H1 (cell line): ENCODE data around the gene MYO1D. TPM values are rescaled to one million over a fixed set of nuclear protein-coding genes. Genes with fewer than 3 reads are reported as not detected.
A peak's percentile ranks its signal among the peaks of the same experiment; 100 is the strongest.

ENCODE experiments used
- CTCF ChIA-PET: fragments of 300-600 bp; sonication (Branson Sonifier 250); formaldehyde crosslinking; loops from one replicate; lab custom pipeline; 2021; ENCODE audit not compliant: partially characterized antibody; lab: Charles Lee
- POLR2A ChIA-PET: fragments of 300-600 bp; sonication (Branson Sonifier 250); formaldehyde crosslinking; loops from one replicate; lab custom pipeline; 2021; ENCODE audit warnings: inconsistent platforms; ENCODE audit not compliant: partially characterized antibody; lab: Charles Lee
- DNase-seq, 2 experiments: peaks; one replicate each; pipeline versions ENCODE4 v3.0.0 to v3.0.0-alpha.2; 2010 to 2022; ENCODE audit warnings: low spot score in 2 of 2, low read depth in 1 of 2, mixed read lengths in 1 of 2
- FAIRE-seq: peaks from 2 replicates; lab custom pipeline; 2011; peaks lifted over from hg19 to GRCh38; lab: Jason Lieb, UNC
- H2AFZ ChIP-seq: 2 replicates; pipeline ENCODE4 v1.8.1; 2012; ENCODE audit warnings: low read length, inconsistent platforms
- H2AK5ac ChIP-seq: 2 replicates; pipeline ENCODE4 v1.6.1; 2013; ENCODE audit warnings: low read depth, low read length
- H2BK120ac ChIP-seq: replicated peaks from 2 replicates; pipeline ENCODE3; 2013; ENCODE audit warnings: low read depth, low read length, inconsistent platforms
- H2BK12ac ChIP-seq: 2 replicates; pipeline ENCODE4 v1.6.1; 2013; ENCODE audit warnings: low read depth, low read length
- H2BK15ac ChIP-seq: 2 replicates; pipeline ENCODE4 v1.6.1; 2013; ENCODE audit warnings: low read length
- H2BK20ac ChIP-seq: 2 replicates; pipeline ENCODE4 v1.6.1; 2013; ENCODE audit warnings: low read length
- H2BK5ac ChIP-seq: 2 replicates; pipeline ENCODE4 v1.6.1; 2013; ENCODE audit warnings: low read depth, low read length
- H3K14ac ChIP-seq: 2 replicates; pipeline ENCODE4 v1.6.1; 2013; ENCODE audit warnings: inconsistent platforms; ENCODE audit not compliant: insufficient read length
- H3K18ac ChIP-seq: 2 replicates; pipeline ENCODE4 v1.6.1; 2013; ENCODE audit warnings: low read length; ENCODE audit errors: extremely low read depth
- H3K23ac ChIP-seq: 2 replicates; pipeline ENCODE4 v1.6.1; 2013; ENCODE audit warnings: inconsistent platforms; ENCODE audit not compliant: insufficient read length
- H3K23me2 ChIP-seq: 2 replicates; pipeline ENCODE4 v1.6.1; 2013; ENCODE audit warnings: low read depth, low read length
- H3K27ac ChIP-seq: 2 replicates; pipeline ENCODE4 v1.6.1; 2011; ENCODE audit warnings: low read depth, low read length, inconsistent platforms
- H3K27me3 ChIP-seq, 4 experiments: replicated peaks in 1 of 4; 1 replicate in 1 of 4; 2 replicates in 3 of 4; pipeline versions ENCODE4 v1.6.1 to v1.8.1; 2011 to 2013; ENCODE audit warnings: low read length in 3 of 4, mild to moderate bottlenecking in 3 of 4, inconsistent platforms in 2 of 4, mixed read lengths in 2 of 4, moderate library complexity in 1 of 4; ENCODE audit not compliant: control insufficient read depth in 3 of 4, insufficient read depth in 3 of 4; ENCODE audit errors: extremely low read depth in 1 of 4
- H3K36me3 ChIP-seq, 4 experiments: 2 replicates each; pipeline versions ENCODE4 v1.6.1 to v1.8.1; 2011 to 2013; ENCODE audit warnings: mild to moderate bottlenecking in 4 of 4, low read length in 3 of 4, moderate library complexity in 2 of 4, control low read depth in 1 of 4, inconsistent platforms in 1 of 4; ENCODE audit not compliant: insufficient read depth in 4 of 4, control insufficient read depth in 2 of 4
- H3K4ac ChIP-seq: replicated peaks from 2 replicates; pipeline ENCODE3; 2013; ENCODE audit warnings: low read length, low read depth, mixed read lengths, inconsistent platforms; ENCODE audit not compliant: insufficient read length
- H3K4me1 ChIP-seq, 4 experiments: replicated peaks in 1 of 4; 1 replicate in 1 of 4; 2 replicates in 3 of 4; pipeline versions ENCODE4 v1.6.1 to v1.8.1; 2011 to 2013; ENCODE audit warnings: low read length in 3 of 4, inconsistent platforms in 2 of 4, mixed read lengths in 1 of 4; ENCODE audit not compliant: insufficient read depth in 4 of 4, control insufficient read depth in 3 of 4
- H3K4me2 ChIP-seq, 2 experiments: 2 replicates each; pipeline versions ENCODE4 v1.6.1 to v1.8.1; 2011 to 2013; ENCODE audit warnings: low read depth in 2 of 2, low read length in 2 of 2, control low read depth in 1 of 2, inconsistent platforms in 1 of 2, mild to moderate bottlenecking in 1 of 2; ENCODE audit not compliant: insufficient read depth in 1 of 2
- H3K4me3 ChIP-seq, 4 experiments: fragments of 200-600, 300-600 bp in 1 of 4; sonication (generic), shearing (Covaris generic), sonication (Bioruptor Twin) in 1 of 4; 2 replicates each; pipeline versions ENCODE4 v1.5.1 to v1.8.1; 2011 to 2016; ENCODE audit warnings: low read length in 4 of 4, low read depth in 3 of 4, control low read depth in 2 of 4, inconsistent platforms in 2 of 4, mild to moderate bottlenecking in 2 of 4, mixed read lengths in 1 of 4, moderate library complexity in 1 of 4; ENCODE audit not compliant: insufficient read depth in 2 of 4; ENCODE audit errors: extremely low read depth in 1 of 4
- H3K56ac ChIP-seq: replicated peaks from 2 replicates; pipeline ENCODE3; 2013; ENCODE audit warnings: low read depth, mild to moderate bottlenecking, mixed read lengths, low read length, inconsistent platforms; ENCODE audit not compliant: insufficient read length
- H3K79me1 ChIP-seq: 2 replicates; pipeline ENCODE4 v1.6.1; 2013; ENCODE audit warnings: low read depth, low read length, control low read depth
- H3K79me2 ChIP-seq, 2 experiments: 2 replicates each; pipeline versions ENCODE4 v1.6.1 to v1.8.1; 2012 to 2013; ENCODE audit warnings: low read length in 2 of 2, mild to moderate bottlenecking in 2 of 2, inconsistent platforms in 1 of 2; ENCODE audit not compliant: insufficient read depth in 2 of 2, control insufficient read depth in 1 of 2
- H3K9ac ChIP-seq, 4 experiments: replicated peaks in 1 of 4; 1 replicate in 1 of 4; 2 replicates in 3 of 4; pipeline versions ENCODE4 v1.6.1 to v1.8.1; 2011 to 2013; ENCODE audit warnings: low read depth in 3 of 4, low read length in 3 of 4, control low read depth in 2 of 4, mild to moderate bottlenecking in 2 of 4, moderate library complexity in 2 of 4, inconsistent platforms in 1 of 4; ENCODE audit errors: extremely low read depth in 1 of 4
- H3K9me3 ChIP-seq, 2 experiments: 2 replicates each; pipeline versions ENCODE4 v1.6.1 to v1.8.1; 2012 to 2013; ENCODE audit warnings: mild to moderate bottlenecking in 2 of 2, moderate library complexity in 2 of 2, control low read depth in 1 of 2, inconsistent platforms in 1 of 2, low read depth in 1 of 2, low read length in 1 of 2, mixed read lengths in 1 of 2; ENCODE audit not compliant: insufficient read depth in 2 of 2
- H4K20me1 ChIP-seq, 2 experiments: replicated peaks in 1 of 2; 2 replicates each; pipeline versions ENCODE3 to v1.8.1; 2011 to 2013; ENCODE audit warnings: inconsistent platforms in 2 of 2, low read length in 2 of 2, mild to moderate bottlenecking in 1 of 2; ENCODE audit not compliant: insufficient read depth in 2 of 2, control insufficient read depth in 1 of 2
- H4K5ac ChIP-seq: 2 replicates; pipeline ENCODE4 v1.6.1; 2013; ENCODE audit warnings: low read length, low read depth, mixed read lengths, inconsistent platforms; ENCODE audit not compliant: insufficient read length
- H4K8ac ChIP-seq: 2 replicates; pipeline ENCODE4 v1.8.0; 2013; ENCODE audit warnings: mild to moderate bottlenecking, moderate library complexity, low read length, inconsistent platforms; ENCODE audit not compliant: insufficient read depth; ENCODE audit errors: extremely low read depth
- H4K91ac ChIP-seq: replicated peaks from 2 replicates; pipeline ENCODE3; 2013; ENCODE audit warnings: low read length, mixed read lengths, inconsistent platforms; ENCODE audit not compliant: insufficient read length
- ATF3 ChIP-seq: IDR thresholded peaks from 2 replicates; pipeline ENCODE4 v1.6.1; 2011; ENCODE audit warnings: low read depth, mild to moderate bottlenecking, low read length; ENCODE audit not compliant: insufficient read depth
- GABPA ChIP-seq: IDR thresholded peaks from 2 replicates; pipeline ENCODE4 v1.6.1; 2011; ENCODE audit warnings: mild to moderate bottlenecking, low read length, moderate library complexity, borderline replicate concordance; ENCODE audit not compliant: insufficient read depth
- JUN ChIP-seq: IDR thresholded peaks from 2 replicates; pipeline ENCODE4 v1.6.1; 2011; ENCODE audit warnings: low read depth, mild to moderate bottlenecking, improper control_type of control experiment, low read length
- NANOG ChIP-seq: IDR thresholded peaks from 2 replicates; pipeline ENCODE4 v1.6.1; 2011; ENCODE audit warnings: low read length, low read depth, mild to moderate bottlenecking, inconsistent platforms; ENCODE audit not compliant: insufficient read depth, poor library complexity, severe bottlenecking
- PHF8 ChIP-seq: fragments of 200-600 bp; sonication (generic); conservative IDR thresholded peaks from 2 replicates; pipeline ENCODE4 v1.7.1; 2012; ENCODE audit warnings: low read depth, mild to moderate bottlenecking, inconsistent platforms, low read length, moderate library complexity
- POLR2A ChIP-seq, 2 experiments: IDR thresholded peaks; 1 replicate in 1 of 2; 2 replicates in 1 of 2; pipeline ENCODE4 v1.6.1; 2011; ENCODE audit warnings: low read depth in 2 of 2, low read length in 2 of 2, mild to moderate bottlenecking in 2 of 2; ENCODE audit errors: control extremely low read depth in 1 of 2
- RAD21 ChIP-seq, 2 experiments: IDR thresholded peaks in 1 of 2; conservative IDR thresholded peaks in 1 of 2; 2 replicates each; pipeline ENCODE4 v1.6.1; 2011; ENCODE audit warnings: low read depth in 2 of 2, low read length in 2 of 2, improper control_type of control experiment in 1 of 2, inconsistent platforms in 1 of 2, mild to moderate bottlenecking in 1 of 2, moderate library complexity in 1 of 2
- RBBP5 ChIP-seq: IDR thresholded peaks from 2 replicates; pipeline ENCODE4 v1.7.1; 2012; ENCODE audit warnings: low read depth, mild to moderate bottlenecking, inconsistent platforms, low read length, moderate library complexity, borderline replicate concordance
- SP4 ChIP-seq: IDR thresholded peaks from 2 replicates; pipeline ENCODE4 v1.6.1; 2012; ENCODE audit warnings: low read length, inconsistent platforms
- TCF12 ChIP-seq: IDR thresholded peaks from 2 replicates; pipeline ENCODE4 v1.6.1; 2011; ENCODE audit warnings: low read depth, mild to moderate bottlenecking, low read length
- WGBS, 2 experiments: shearing (Covaris generic) in 1 of 2; methylation state at CpG; one replicate each; pipeline versions ENCODE4 v1.1.6 to v1.1.7; 2013 to 2015; ENCODE audit warnings: low lambda C conversion rate in 2 of 2, mixed read lengths in 2 of 2, inconsistent platforms in 1 of 2, low coverage in 1 of 2, missing lambda C conversion rate in 1 of 2; ENCODE audit not compliant: insufficient replicate concordance in 2 of 2, insufficient coverage in 1 of 2, insufficient read length in 1 of 2; ENCODE audit errors: extremely low coverage in 1 of 2, missing lambda C conversion rate in 1 of 2; 5-methylcytosine and 5-hydroxymethylcytosine counted together
- polyA plus RNA-seq, 7 experiments: library from polyadenylated mRNA; depleted of rRNA in 3 of 7; stranded (reverse) in 5 of 7; unstranded in 2 of 7; fragments of >200 nt in 5 of 7; fragments of 200-250 nt in 2 of 7; gene quantifications; 1 replicate in 5 of 7; 2 replicates in 1 of 7; 4 replicates in 1 of 7; pipeline versions ENCODE4 v1.2.1 to v1.2.3, GENCODE V29; 2011 to 2013; ENCODE audit warnings: missing spikeins in 2 of 7, mixed read lengths in 2 of 7
- total RNA-seq: library from RNA; stranded (reverse); fragmentation: NEBNext Ultra II Directional; extraction: Animal tissue kit (Norgen Biotek cat#: 25700); gene quantifications from 2 replicates; pipeline ENCODE4 v1.2.1, GENCODE V29; 2021

MYO1D gene
- total and polyA plus RNA-seq, 2 of the 8 experiments (the other 6 are each of a cell fraction or from before 2014, with no cell fraction given): 6.5 to 25.4 TPM

- WGBS, 2 experiments: 83% methylated on average over 11 of the region's 11 CpGs; no CpG with 5 or more reads in 1 of the 2 experiments
- no peak overlapping the region for H4K8ac ChIP-seq
- H3K36me3 ChIP-seq: peaks cover 18 to 39% (median 28%) of the 10 kb centered on the region in 4 experiments
- H3K27me3 ChIP-seq: no peaks in the 10 kb centered on the region; a peak in 2 of 7 replicates
- H2BK12ac ChIP-seq: no peak overlapping the region
- no peak overlapping the region for H4K91ac ChIP-seq
- no peak overlapping the region for H3K9ac ChIP-seq
- CTCF ChIA-PET: interaction anchor here (1.2 to 9.6 kb wide), 10 partner anchors 9 to 230 kb away, joined by 3 to 71 read pairs (median 6); partner anchors contain the start of gene PSMD11
- 0 out of 4 replicates have a peak overlapping the region, but pooled peaks of 1 of the 2 experiments have one; percentile 8 for H3K4me2 ChIP-seq
- DNase-seq (no peak), FAIRE-seq (no peak)
- peaks cover 4% of the 10 kb centered on the region for H3K23me2 ChIP-seq
- H3K79me1 ChIP-seq: no peaks in the 10 kb centered on the region
- H2AK5ac ChIP-seq: no peak overlapping the region
- no peak overlapping the region for H3K56ac ChIP-seq
- H3K27ac ChIP-seq: no peak overlapping the region
- H3K4me1 ChIP-seq: peaks cover 10 to 25% (median 16%) of the 10 kb centered on the region in 4 experiments
- no peak overlapping the region for H3K14ac ChIP-seq
- peaks cover 0 to 3% of the 10 kb centered on the region in 2 experiments for H4K20me1 ChIP-seq
- no peak overlapping the region for H2BK15ac ChIP-seq
- POLR2A ChIA-PET: interaction anchor here (1.2 to 2.4 kb wide), 6 partner anchors 9 to 37 kb away, joined by 3 to 14 read pairs (median 6); partner anchors contain the start of gene PSMD11
- no peak overlapping the region for H2BK5ac ChIP-seq
- TF ChIP-seq JUN (no peak), SP4 (no peak), NANOG (no peak), RAD21 (IDR thresholded peaks at IDR 0.05 in 1 of 2, conservative IDR thresholded peaks at IDR 0.05 in 1 of 2; ENCODE audit: low read depth in 2 of 2, low read length in 2 of 2) (no peak), TCF12 (no peak), GABPA (no peak), POLR2A (IDR thresholded peaks at IDR 0.05; ENCODE audit: control extremely low read depth in 1 of 2, low read depth in 2 of 2, low read length in 2 of 2) (no peak), RBBP5 (no peak), ATF3 (no peak), PHF8 (no peak)
- no peaks in the 10 kb centered on the region for H3K9me3 ChIP-seq
- H3K4ac ChIP-seq: no peak overlapping the region
- H2BK20ac ChIP-seq: no peak overlapping the region
- no peak overlapping the region for H2AFZ ChIP-seq
- H3K79me2 ChIP-seq: no peaks in the 10 kb centered on the region
- H3K4me3 ChIP-seq: no peak overlapping the region
- H3K23ac ChIP-seq: no peak overlapping the region
- no peak overlapping the region for H4K5ac ChIP-seq
- no peak overlapping the region for H2BK120ac ChIP-seq
- H3K18ac ChIP-seq: no peak overlapping the region
These were observed 394.2 kb downstream of the MYO1D start for GRCh38 chr17:32482568-32483320.
